NCI-H510A treated with DMSO at 0.1 percent for 48 hours (cell line): ENCODE results near the gene KCNH1.

Experiments used
- DNase-seq: peaks from one replicate; lab custom pipeline; 2025; lab: John Stamatoyannopoulos, UW

KCNH1 gene

DNA sequence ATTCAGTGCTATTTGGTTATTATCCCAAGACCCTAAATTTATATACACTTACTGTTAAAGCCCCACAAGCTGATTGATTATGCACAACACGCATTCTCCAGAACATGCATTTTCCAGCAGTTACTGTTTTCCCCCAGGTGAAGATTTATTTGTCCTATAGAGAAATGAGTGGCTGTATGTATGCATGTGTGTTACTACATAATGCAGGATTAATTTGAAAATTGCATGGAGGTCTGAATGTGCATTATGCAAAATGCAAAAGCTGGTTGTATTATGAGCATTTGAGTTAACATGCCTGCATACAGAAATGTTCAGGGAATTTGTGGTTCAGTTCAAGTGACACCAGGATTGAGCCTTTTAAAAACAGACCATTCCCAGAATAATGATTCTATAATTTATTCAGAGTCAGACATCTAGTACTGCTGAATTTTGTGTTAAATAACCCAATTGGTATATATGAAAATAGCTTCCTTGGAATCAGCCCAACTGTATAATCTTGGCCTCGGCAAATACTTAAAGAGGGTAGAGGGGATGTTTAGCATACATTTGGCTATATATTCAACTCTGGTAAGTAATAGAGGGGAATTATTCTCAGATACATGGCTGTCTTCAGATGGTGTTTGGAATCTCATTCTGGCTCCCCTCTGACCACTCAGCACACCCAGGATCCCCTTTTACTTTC, 485.2 kb downstream of the KCNH1 start:
- no peak for DNase-seq

DNA sequence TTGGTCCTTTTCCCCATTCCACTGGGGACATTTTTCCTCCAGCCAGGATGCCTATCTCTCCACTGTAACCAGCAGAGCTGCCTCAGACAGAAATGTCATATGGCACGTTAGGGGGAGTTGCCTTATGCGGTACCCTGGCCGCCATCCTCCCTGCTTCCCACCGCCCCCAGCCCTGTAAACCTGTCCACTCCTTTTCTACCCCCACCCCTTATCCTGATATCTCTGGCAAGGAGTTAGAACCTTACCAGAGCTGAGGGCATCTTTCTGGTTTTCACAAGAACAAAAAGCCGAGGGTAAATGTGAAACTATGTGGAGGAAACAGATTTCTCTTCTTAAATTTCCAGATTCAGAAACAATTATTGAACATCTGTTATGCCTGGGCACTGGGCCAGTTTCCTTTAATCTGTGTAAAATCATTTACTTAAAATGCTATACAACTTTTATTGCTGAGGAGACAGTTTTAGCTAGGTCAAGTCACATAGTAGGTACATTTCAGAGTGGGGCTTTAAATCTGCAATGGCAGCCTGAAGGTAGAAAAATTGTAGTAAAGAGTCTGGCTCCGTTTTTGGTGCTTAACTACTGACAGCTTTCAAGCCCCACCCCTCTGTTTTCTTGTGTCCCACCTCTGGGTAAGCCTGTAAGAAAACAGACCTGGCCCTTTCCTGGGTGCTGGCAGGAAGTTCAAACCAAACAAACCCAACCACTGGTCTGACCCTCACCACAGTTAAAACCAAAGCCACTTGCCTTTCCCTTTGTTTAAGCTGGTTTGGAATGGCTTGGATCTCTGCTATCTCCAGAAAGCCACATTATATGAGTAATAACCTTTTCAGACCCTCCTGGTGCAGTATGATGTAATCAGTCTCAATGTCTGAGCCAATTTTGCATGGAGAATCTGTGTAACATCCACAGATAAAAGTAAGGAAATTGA, 486.3 kb downstream of the KCNH1 start:
- DNase-seq: no peak

DNA sequence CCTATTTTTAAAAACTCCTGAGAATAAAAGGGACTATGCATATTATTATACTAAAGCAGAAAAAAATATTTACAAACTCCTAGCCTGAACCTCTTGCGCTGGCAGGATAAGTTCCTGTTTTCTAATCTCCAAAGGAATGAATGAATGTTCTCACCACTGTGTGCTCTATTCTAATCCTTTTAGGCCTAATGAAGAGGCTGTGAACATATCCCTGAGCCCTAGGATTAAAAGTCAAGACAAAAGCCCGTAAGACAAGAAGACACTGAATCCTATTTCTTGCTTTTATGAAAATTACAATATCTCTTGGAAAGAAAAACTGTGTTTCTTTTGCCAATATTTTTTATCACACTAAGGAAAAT, 487.7 kb downstream of the KCNH1 start:
- DNase-seq: no peak

DNA sequence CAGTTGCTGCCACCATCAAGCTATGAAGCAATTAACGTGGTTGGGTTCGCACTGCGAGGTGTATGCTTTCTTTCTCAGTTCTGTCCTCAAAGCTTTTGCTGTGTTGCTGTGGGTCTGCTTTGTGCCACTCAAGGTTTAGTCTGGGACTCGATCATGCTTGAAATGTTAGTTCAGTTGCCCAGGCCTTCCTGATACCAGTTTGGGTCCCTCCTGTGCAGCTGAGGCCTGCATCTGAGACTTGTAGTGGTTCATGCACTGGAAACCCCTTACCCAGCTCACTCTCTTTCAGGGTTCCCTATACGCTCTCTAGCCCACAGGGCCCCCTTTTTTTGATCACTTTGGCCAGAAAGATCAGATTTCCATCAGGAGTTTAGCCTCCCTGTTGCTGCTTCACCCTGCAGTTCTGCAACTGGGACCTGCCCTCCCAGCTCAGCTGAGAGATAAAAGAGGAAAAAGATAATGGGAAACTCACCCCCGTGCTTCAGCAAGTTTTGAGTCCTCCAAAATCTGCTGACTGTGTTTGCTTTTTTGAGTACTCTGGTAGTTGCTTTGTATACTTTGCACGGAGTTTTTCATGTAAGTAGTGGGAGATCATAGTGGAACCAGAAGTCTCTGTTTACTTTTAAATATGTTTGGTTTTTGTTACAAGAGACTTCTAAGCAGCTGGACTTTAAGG, 488.2 kb downstream of the KCNH1 start:
- DNase-seq: peak; percentile 50

DNA sequence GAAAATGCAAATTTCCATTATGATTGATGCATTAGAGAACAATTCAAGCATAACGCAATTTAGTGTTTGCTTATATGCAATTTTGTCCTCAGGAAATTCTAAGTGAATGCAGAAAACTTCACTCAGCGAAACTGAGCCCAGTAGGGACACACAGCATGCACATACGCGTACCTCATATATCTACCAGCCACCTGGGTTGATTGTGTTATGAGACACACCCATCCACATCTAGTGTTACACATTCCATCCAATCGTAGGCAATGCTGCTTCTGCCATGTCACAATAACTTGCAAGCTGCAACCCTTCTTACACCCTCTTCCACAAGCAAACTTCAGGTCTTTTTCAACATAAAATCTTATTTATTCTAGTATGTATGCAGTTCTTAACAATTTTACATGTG, 492.4 kb downstream of the KCNH1 start:
- DNase-seq: no peak

DNA sequence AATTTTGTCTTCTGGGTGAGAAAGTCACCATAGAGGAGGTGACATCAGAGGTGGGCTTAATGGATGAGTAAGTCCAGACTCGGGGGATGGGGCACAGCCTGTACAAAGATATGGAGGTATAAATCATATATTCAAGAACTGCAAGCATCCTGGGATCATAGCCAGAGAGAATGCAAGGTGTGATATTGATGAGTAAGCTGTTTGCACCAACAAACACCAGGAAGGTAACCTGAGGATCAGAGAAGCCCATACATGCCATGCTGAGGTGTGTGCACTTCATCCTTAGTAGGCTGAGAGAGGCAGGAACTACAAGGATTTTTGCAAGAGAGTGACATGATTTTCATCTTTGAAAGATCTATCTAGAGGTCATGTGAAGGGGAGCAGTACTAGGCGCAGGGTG, 498.8 kb downstream of the KCNH1 start:
- DNase-seq: peak; percentile 15

DNA sequence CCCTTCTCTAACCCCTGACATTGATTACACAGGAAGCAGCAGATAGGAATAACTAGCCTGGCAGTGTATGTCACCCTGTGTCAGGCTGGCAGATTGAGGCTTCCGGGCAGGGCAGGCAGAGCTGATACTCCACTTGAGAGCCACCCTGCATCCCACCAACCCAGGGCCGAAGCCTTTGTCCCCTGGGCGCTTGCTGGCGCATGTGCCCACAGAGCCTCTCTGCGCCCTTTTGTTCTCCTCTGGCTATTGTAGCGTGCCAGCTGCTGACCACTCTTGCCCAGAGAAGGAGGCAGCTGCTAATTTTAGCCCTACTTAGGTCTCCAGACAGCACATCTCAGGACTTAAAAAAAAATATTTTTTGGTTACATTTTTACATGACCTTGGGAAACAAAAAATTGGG, 500.3 kb downstream of the KCNH1 start:
- DNase-seq: peak; percentile 24

DNA sequence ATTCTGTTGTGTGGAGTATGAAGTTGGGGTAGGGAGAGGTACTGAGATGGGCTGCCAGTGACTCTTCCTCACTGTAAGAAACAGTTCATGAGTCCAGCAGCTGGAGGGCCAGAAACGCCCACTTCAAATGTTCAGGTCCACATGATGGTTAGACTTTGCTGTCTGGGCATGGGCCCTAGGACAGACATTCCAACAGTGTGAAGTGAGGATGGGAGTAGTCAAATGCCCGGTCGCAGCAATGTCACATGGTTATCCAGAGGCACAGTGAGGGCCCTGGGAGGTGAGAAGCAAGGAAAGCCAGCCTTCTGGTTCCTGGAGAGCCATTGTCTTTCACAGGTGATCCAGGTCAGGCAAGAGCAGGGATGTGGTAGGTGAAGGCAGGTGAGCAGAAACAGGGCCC, 500.8 kb downstream of the KCNH1 start:
- no peak for DNase-seq

DNA sequence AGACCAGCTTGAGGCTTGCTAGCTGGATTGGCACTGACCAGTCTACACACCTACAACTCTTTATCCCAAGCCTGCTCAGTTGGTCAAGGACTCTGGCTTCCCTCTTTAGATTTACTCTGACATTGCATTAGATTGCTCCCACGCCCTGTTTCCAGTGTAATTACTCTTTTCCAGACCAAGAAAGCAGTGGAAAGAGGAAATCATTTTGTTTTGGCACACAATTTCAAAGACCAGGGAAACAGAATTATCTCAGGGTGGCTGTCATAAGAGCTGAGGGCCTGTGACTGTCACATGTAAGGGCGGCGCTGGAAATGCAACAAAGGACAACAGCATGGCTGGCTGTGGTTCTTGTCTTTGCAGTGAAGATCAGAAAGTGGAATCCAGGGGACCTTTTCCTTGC, 502.5 kb downstream of the KCNH1 start:
- DNase-seq: no peak

DNA sequence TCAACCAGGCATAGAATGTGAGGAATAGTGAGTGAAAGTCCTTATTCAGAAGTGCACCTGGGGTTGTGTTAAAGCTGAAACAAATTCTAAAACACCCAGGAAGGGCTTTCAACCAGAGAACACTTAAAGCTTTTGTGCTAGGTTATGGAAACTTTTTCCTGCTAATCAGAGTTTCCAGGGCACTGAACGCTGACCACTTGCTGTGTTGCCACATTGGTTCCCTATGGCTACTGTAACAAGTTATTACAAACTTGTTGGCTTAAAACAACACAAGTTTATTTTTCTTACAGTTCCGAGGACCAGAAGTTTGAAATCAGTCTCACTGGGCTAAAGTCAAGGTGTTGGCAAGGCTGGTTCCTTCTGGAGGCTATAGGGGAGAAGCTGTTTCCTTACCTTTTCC, 504.7 kb downstream of the KCNH1 start:
- no peak for DNase-seq

DNA sequence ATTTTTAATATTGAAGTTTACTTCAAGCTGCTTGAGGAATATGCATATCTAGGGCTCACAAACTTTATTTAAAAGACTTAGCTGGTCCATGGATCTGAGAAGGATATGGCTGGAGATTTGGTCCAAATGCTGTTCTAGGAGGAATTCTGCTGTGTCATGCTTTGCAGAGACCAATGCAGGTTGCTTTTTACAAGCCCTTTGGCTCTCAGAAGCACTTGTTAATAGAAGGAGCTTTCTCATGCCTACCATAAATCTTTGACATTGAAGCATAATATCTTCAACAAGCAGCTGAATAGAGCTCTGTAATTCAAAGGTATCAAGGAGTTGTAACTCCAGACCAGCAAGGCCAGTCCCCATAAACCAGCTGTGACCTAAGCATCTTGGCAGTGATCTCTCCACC, 506.2 kb downstream of the KCNH1 start:
- DNase-seq: peak; percentile 33
